ENCODE measurements around the gene GALNT15.

DNA sequence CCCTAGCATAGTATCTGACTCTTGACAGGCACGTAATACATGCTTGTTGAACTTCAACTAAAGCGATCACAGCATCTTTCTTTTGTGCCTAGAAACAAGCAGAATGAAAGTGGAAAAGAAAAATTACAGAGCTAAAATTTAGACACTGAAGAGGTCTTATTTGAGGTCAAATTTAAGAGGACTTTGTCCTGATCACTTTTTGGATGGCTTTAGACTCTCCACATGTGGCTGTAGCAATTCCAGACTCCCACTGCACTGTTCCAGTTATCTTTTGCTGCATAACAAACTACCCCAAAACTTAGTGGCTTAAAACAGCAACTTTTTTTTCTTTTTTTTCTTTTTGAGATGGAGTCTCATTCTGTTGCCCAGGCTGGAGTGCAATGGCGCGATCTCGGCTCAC lies 66.7 kb downstream of the GALNT15 start:
- TF ChIP-seq, protein P1, sequence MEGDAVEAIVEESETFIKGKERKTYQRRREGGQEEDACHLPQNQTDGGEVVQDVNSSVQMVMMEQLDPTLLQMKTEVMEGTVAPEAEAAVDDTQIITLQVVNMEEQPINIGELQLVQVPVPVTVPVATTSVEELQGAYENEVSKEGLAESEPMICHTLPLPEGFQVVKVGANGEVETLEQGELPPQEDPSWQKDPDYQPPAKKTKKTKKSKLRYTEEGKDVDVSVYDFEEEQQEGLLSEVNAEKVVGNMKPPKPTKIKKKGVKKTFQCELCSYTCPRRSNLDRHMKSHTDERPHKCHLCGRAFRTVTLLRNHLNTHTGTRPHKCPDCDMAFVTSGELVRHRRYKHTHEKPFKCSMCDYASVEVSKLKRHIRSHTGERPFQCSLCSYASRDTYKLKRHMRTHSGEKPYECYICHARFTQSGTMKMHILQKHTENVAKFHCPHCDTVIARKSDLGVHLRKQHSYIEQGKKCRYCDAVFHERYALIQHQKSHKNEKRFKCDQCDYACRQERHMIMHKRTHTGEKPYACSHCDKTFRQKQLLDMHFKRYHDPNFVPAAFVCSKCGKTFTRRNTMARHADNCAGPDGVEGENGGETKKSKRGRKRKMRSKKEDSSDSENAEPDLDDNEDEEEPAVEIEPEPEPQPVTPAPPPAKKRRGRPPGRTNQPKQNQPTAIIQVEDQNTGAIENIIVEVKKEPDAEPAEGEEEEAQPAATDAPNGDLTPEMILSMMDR (conservative IDR thresholded peaks at IDR 0.05), result no peak
- TF ChIP-seq ZFX (IDR thresholded peaks at IDR 0.05), result no peak
